ENCODE measurements around the gene UCK2.

The UCK2 gene

DNA sequence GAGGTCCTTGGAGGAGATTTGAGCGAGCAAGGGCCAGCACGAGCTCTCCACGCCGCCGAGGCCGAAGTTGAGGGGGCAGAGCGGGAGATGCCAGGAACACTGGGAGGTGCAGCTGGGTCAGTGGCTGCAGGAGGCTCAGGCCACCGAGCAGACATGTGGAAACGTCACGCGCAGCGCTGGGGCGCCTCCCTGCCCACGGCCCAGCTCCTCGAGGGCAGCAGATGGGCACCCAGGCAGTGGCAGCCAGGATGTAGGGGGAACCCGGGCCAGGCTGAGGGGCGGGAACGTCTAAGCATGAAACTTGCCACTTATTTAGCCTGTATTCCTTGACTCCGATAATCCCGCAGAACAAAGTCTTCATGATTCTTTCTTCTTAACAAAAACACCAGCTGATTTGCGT lies 114.1 kb downstream of the UCK2 start:
- no peak overlapping the region for H3K9ac ChIP-seq
- no peaks in the 10 kb centered on the region for H3K27me3 ChIP-seq
- no peak overlapping the region for H3K4me3 ChIP-seq
- H3K9me3 ChIP-seq, result no peaks in the 10 kb centered on the region
- peaks cover 7% of the 10 kb centered on the region; the same call in 1 of the 2 replicates for H3K4me1 ChIP-seq
- H4K20me1 ChIP-seq, result no peaks in the 10 kb centered on the region
- H3K27ac ChIP-seq, result no peak overlapping the region
- H3K4me2 ChIP-seq, result no peak overlapping the region
- H3K36me3 ChIP-seq, result no peaks in the 10 kb centered on the region
- no peak for TF ChIP-seq Cebpa-rat (IDR thresholded peaks at IDR 0.05)

- H4K20me1 ChIP-seq, result no peaks in the 10 kb centered on the region
- H3K27me3 ChIP-seq, result no peaks in the 10 kb centered on the region
- H3K9ac ChIP-seq, result no peak overlapping the region
- peaks cover 11% of the 10 kb centered on the region for H3K4me1 ChIP-seq
- H3K9me3 ChIP-seq, result no peaks in the 10 kb centered on the region
- no peaks in the 10 kb centered on the region for H3K36me3 ChIP-seq
- no peak overlapping the region for H3K4me3 ChIP-seq
- H3K27ac ChIP-seq, result no peak overlapping the region
- H3K4me2 ChIP-seq, result no peak overlapping the region
- no peak for TF ChIP-seq Cebpa-rat (IDR thresholded peaks at IDR 0.05)
These were observed 114.6 kb downstream of the UCK2 start for GRCh38 chr1:165942062-165942461.

GRCh38 chr1:165942927-165943597 lies 115.6 kb downstream of the UCK2 start:
- Histone ChIP-seq H3K9me3 (no peaks in the 10 kb centered on the region), H4K20me1 (no peaks in the 10 kb centered on the region), H3K9ac (no peak overlapping the region), H3K4me3 (no peak overlapping the region), H3K36me3 (no peaks in the 10 kb centered on the region), H3K4me2 (no peak overlapping the region), H3K4me1 (peaks cover 21% of the 10 kb centered on the region), H3K27me3 (no peaks in the 10 kb centered on the region), H3K27ac (no peak overlapping the region)
- no peak for TF ChIP-seq Cebpa-rat (IDR thresholded peaks at IDR 0.05)

DNA sequence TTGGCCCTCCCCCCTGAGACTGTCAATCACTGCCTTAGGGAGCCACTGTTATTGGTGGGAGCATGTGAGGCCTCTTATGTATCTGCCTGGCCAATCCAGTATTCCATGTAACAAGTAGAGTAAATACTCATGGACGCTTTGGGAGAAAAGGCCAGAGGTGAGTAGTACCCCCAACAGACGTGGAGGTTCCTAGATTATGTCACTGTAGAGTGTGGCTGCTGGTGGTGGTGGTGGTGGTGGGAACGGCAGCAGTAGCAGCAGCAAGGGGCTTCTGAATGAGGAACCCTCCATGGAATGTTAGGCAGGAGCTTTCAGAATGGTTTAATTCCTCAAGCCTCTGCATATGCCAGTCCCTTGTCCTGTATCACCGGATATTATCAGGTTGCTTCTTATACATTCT lies 118.5 kb downstream of the UCK2 start:
- H3K27ac ChIP-seq, result no peak overlapping the region
- TF ChIP-seq Cebpa-rat (IDR thresholded peaks at IDR 0.05), result no peak
- H4K20me1 ChIP-seq, result no peaks in the 10 kb centered on the region

DNA sequence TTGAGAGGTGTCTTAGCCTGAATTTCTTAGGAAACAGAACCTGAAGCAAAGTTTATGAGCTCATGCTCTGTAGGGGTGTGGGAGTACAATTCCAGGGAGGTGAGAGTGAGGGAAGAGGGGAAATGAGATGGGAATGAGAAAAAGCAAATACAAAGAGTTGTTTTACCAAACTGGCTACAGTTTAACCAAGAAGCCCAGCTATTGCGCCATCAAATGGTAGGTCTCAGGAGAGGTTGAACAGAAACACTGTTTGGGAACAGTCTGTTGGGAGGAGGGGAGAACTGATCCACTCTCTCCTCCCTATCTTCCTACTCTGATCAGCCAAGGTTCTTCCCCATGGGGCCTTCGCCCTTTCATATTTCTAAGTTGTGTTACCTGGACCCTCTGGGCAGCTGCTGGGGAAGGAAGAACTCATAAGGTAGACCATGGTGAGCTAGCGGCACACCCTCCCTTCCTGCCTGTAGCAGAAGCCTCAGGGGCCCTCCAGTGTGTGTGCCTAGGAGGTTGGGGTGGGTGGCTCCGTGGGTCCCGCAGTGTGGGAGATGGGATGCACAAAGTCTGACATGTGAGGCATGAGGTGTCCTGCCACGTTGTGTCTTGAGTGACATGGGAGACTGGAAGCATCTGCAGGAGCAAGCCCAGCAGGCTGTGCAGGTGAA lies 120.5 kb downstream of the UCK2 start:
- peak overlapping the region; percentile 62 for H3K4me2 ChIP-seq
- no peaks in the 10 kb centered on the region for H3K27me3 ChIP-seq
- no peak overlapping the region for H3K27ac ChIP-seq
- H3K9ac ChIP-seq, result no peak overlapping the region
- no peaks in the 10 kb centered on the region for H4K20me1 ChIP-seq
- no peak for TF ChIP-seq Cebpa-rat (IDR thresholded peaks at IDR 0.05)
- H3K4me3 ChIP-seq, result no peak overlapping the region
- H3K4me1 ChIP-seq, result peaks cover 22% of the 10 kb centered on the region
- H3K9me3 ChIP-seq, result no peaks in the 10 kb centered on the region
- H3K36me3 ChIP-seq, result no peaks in the 10 kb centered on the region

More for the DNA sequence above, 118.5 kb downstream of the UCK2 start:
- Histone ChIP-seq H3K4me1 (peaks cover 22% of the 10 kb centered on the region), H3K27me3 (no peaks in the 10 kb centered on the region), H3K9me3 (no peaks in the 10 kb centered on the region), H3K4me3 (no peak overlapping the region), H3K4me2 (no peak overlapping the region), H3K36me3 (no peaks in the 10 kb centered on the region), H3K9ac (no peak overlapping the region)

GRCh38 chr1:165949335-165950130 lies 122.1 kb downstream of the UCK2 start:
- H3K27ac ChIP-seq, result no peak overlapping the region
- H3K27me3 ChIP-seq, result no peaks in the 10 kb centered on the region
- TF ChIP-seq Cebpa-rat (IDR thresholded peaks at IDR 0.05), result no peak

GRCh38 chr1:165954940-165955339 lies 127.5 kb downstream of the UCK2 start:
- peaks cover 57% of the 10 kb centered on the region for H3K4me1 ChIP-seq
- no peaks in the 10 kb centered on the region for H4K20me1 ChIP-seq
- no peaks in the 10 kb centered on the region for H3K9me3 ChIP-seq
- H3K36me3 ChIP-seq, result no peaks in the 10 kb centered on the region
- no peak for TF ChIP-seq Cebpa-rat (IDR thresholded peaks at IDR 0.05)
- peak overlapping the region; percentile 78 for H3K4me2 ChIP-seq
- no peaks in the 10 kb centered on the region for H3K27me3 ChIP-seq
- H3K27ac ChIP-seq, result peak overlapping the region; percentile 79
- H3K4me3 ChIP-seq, result no peak overlapping the region
- H3K9ac ChIP-seq, result peak overlapping the region; percentile 42; the same call in 1 of the 2 replicates

More at GRCh38 chr1:165949335-165950130, 122.1 kb downstream of the UCK2 start:
- no peak overlapping the region for H3K4me2 ChIP-seq
- H4K20me1 ChIP-seq, result no peaks in the 10 kb centered on the region
- H3K4me1 ChIP-seq, result peaks cover 29% of the 10 kb centered on the region
- no peak overlapping the region for H3K9ac ChIP-seq
- H3K36me3 ChIP-seq, result no peaks in the 10 kb centered on the region
- no peak overlapping the region for H3K4me3 ChIP-seq
- no peaks in the 10 kb centered on the region for H3K9me3 ChIP-seq

DNA sequence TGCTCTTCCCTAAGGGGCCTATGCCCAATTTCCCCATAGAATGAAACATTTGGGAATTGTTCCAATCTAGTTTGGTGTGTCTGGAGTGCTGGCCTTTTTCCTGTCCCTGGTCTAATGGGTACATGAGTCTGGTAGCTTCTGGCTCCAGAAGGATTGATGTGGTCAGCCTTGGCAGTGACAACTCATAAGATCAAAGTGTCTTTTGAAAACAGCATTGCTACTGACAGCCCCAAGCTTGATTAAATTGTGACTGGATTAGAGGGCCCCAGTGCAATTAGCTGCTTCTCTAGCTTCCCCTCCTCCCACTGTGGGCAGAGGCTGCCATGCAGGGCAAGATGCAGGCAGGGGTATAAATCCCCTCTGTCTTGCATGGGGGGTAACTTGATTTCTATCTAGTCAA lies 130.9 kb downstream of the UCK2 start:
- Histone ChIP-seq H4K20me1 (no peaks in the 10 kb centered on the region), H3K36me3 (no peaks in the 10 kb centered on the region), H3K4me2 (peak overlapping the region; percentile 49), H3K4me3 (no peak overlapping the region), H3K9me3 (no peaks in the 10 kb centered on the region), H3K27ac (no peak overlapping the region), H3K27me3 (no peaks in the 10 kb centered on the region), H3K9ac (no peak overlapping the region), H3K4me1 (peaks cover 55% of the 10 kb centered on the region)
- no peak for TF ChIP-seq Cebpa-rat (IDR thresholded peaks at IDR 0.05)

- H3K27ac ChIP-seq, result no peak overlapping the region
- TF ChIP-seq Cebpa-rat (IDR thresholded peaks at IDR 0.05), result no peak
- no peaks in the 10 kb centered on the region for H3K27me3 ChIP-seq
- no peaks in the 10 kb centered on the region for H3K9me3 ChIP-seq
- H3K9ac ChIP-seq, result no peak overlapping the region
- no peak overlapping the region for H3K4me2 ChIP-seq
- no peak overlapping the region for H3K4me3 ChIP-seq
- no peaks in the 10 kb centered on the region for H3K36me3 ChIP-seq
- peaks cover 37% of the 10 kb centered on the region for H3K4me1 ChIP-seq
- no peaks in the 10 kb centered on the region for H4K20me1 ChIP-seq
These were observed 132.7 kb downstream of the UCK2 start for GRCh38 chr1:165960136-165960535.

- Histone ChIP-seq H3K27ac (no peak overlapping the region), H3K4me1 (peaks cover 30% of the 10 kb centered on the region), H3K9me3 (no peaks in the 10 kb centered on the region), H3K36me3 (no peaks in the 10 kb centered on the region), H3K27me3 (no peaks in the 10 kb centered on the region), H3K4me3 (no peak overlapping the region), H3K4me2 (no peak overlapping the region), H4K20me1 (no peaks in the 10 kb centered on the region), H3K9ac (no peak overlapping the region)
- TF ChIP-seq Cebpa-rat (IDR thresholded peaks at IDR 0.05), result no peak
These were observed 133.5 kb downstream of the UCK2 start for GRCh38 chr1:165960881-165961280.

Data from BLaER1 (cell line).